Body of pancreas (tissue), 4 donors: ENCODE data around the gene SLC22A3. TPM values are rescaled to one million over a fixed set of nuclear protein-coding genes. Genes with fewer than 3 reads are reported as not detected.
A peak's percentile ranks its signal among the peaks of the same experiment; 100 is the strongest.

Experiments used
- ATAC-seq: fragments of 150-250 bp; one replicate; pipeline ENCODE4 v1.9.1; 2016
- DNase-seq, 4 donors: peaks; one replicate each; pipeline ENCODE4 v3.0.0-alpha.2; 2019
- H3K27ac ChIP-seq, 4 donors: fragments of 200-600 bp; sonication (generic); 1 replicate in 3 of 4; 2 replicates in 1 of 4; pipeline versions ENCODE4 v1.5.1 to v1.6.1; 2016 to 2019; ENCODE audit warnings: mild to moderate bottlenecking in 1 of 4, mixed read lengths in 1 of 4, moderate library complexity in 1 of 4
- H3K27me3 ChIP-seq, 2 donors: fragments of 200-600 bp; sonication (generic); one replicate each; pipeline ENCODE4 v1.6.0; 2016; ENCODE audit warnings: mild to moderate bottlenecking in 1 of 2
- H3K36me3 ChIP-seq, 2 donors: fragments of 200-600 bp; sonication (generic); replicated peaks in 1 of 2; 2 replicates each; pipeline ENCODE4 v1.5.1; 2016; ENCODE audit warnings: low read depth in 2 of 2; ENCODE audit not compliant: insufficient read depth in 1 of 2
- H3K4me1 ChIP-seq: fragments of 200-600 bp; sonication (generic); one replicate; pipeline ENCODE4 v1.6.0; 2016
- H3K4me3 ChIP-seq, 2 donors: fragments of 200-600 bp; sonication (generic); 1 replicate in 1 of 2; 2 replicates in 1 of 2; pipeline ENCODE4 v1.5.1; 2016 to 2019
- H3K9me3 ChIP-seq, 3 donors: fragments of 200-600 bp; sonication (generic); 1 replicate in 2 of 3; 2 replicates in 1 of 3; pipeline ENCODE4 v1.5.1; 2016
- POLR2A ChIP-seq, 3 donors: fragments of 450-650 bp; IDR thresholded peaks; one replicate each; pipeline ENCODE4 v1.6.1; 2016; ENCODE audit warnings: antibody characterized with exemption in 3 of 3, mild to moderate bottlenecking in 2 of 3
- WGBS, 2 donors: methylation state at CpG; one replicate each; pipeline ENCODE4 v1.1.5; 2017; 5-methylcytosine and 5-hydroxymethylcytosine counted together
- intact Hi-C: fragments of 100-400 bp; cut with DNase I; formaldehyde crosslinking; loops from one replicate; pipeline ENCODE4 v1.15.1; 2023
- total RNA-seq, 2 donors: library from RNA; depleted of rRNA; stranded (reverse); fragments of >200 nt; gene quantifications; one replicate each; pipeline ENCODE4 v1.1.0, GENCODE V29; 2016
- TF ChIP-seq, protein P1 (sequence below), 7 experiments: fragments of 450-650 bp in 4 of 7; fragments of 200-600 bp in 3 of 7; sonication (generic) in 3 of 7; IDR thresholded peaks; one replicate each; pipeline ENCODE4 v1.5.1; 2016 to 2019; ENCODE audit warnings: antibody characterized with exemption in 7 of 7

The SLC22A3 gene
- total RNA-seq, 2 donors from 2014 or later: 4.9 TPM; not detected in 1

DNA sequence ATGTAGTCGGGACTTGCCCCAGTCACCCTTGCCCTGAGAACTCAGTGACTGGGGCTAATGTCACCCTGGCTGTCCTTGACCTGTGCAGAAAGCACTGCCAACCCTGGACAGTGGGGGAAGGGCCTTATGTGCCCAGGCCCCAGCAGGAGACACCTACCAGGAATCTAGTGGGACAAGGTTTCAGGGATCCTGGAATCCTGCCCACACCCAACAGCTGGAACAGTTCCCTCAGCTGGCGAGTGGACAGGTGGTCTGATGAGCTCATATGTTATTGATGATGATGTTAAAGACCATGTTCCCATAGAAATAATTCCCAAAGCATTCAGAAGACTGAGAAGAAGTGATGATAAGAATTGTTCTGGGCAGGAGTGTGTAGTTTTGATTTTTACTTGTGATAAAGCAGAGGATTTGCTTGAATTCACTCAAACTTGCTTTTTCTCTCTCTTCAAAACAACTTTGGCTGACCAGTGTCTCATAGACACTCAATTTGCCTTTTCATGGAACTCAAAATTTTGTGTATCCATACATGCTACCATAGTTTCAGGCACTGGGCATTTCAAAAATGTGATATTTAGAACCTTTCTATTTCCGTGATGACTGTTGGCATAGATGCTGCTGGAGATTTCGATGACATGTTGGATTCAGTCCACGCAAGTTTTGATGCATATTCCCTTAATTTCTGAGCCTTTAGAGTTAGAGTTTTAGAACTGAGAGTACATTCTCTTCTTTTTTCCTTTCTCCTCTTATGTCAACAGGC, 79.3 kb downstream of the SLC22A3 start:
- peaks cover 21% of the 10 kb centered on the region for H3K4me1 ChIP-seq
- DNase-seq: peak; percentile 37 to 72 (median 58)
- H3K9me3 ChIP-seq: no peaks in the 10 kb centered on the region
- peak overlapping the region in 2 of 4 donors; percentile 4 to 39 for H3K27ac ChIP-seq
- TF ChIP-seq, protein P1, sequence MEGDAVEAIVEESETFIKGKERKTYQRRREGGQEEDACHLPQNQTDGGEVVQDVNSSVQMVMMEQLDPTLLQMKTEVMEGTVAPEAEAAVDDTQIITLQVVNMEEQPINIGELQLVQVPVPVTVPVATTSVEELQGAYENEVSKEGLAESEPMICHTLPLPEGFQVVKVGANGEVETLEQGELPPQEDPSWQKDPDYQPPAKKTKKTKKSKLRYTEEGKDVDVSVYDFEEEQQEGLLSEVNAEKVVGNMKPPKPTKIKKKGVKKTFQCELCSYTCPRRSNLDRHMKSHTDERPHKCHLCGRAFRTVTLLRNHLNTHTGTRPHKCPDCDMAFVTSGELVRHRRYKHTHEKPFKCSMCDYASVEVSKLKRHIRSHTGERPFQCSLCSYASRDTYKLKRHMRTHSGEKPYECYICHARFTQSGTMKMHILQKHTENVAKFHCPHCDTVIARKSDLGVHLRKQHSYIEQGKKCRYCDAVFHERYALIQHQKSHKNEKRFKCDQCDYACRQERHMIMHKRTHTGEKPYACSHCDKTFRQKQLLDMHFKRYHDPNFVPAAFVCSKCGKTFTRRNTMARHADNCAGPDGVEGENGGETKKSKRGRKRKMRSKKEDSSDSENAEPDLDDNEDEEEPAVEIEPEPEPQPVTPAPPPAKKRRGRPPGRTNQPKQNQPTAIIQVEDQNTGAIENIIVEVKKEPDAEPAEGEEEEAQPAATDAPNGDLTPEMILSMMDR (IDR thresholded peaks at IDR 0.05): no peak
- no peak for TF ChIP-seq POLR2A (IDR thresholded peaks at IDR 0.05)
- H3K36me3 ChIP-seq: no peaks in the 10 kb centered on the region
- WGBS, 2 donors: 31 to 54% methylated on average over 5 of the region's 5 CpGs
- no peak overlapping the region for H3K4me3 ChIP-seq
- H3K27me3 ChIP-seq: no peaks in the 10 kb centered on the region
- intact Hi-C loops: no loop called here
- peak; percentile 30 for ATAC-seq

GRCh38 chr6:160428069-160428430, 79.9 kb downstream of the SLC22A3 start:
- Histone ChIP-seq H3K27me3 (no peaks in the 10 kb centered on the region), H3K9me3 (no peaks in the 10 kb centered on the region), H3K36me3 (no peaks in the 10 kb centered on the region), H3K4me3 (no peak overlapping the region), H3K27ac (peak overlapping the region in 1 of 4 donors; percentile 22), H3K4me1 (peaks cover 21% of the 10 kb centered on the region)
- peak; percentile 71 to 90 (median 88) for DNase-seq
- ATAC-seq: peak; percentile 84
- TF ChIP-seq, protein P1 (IDR thresholded peaks at IDR 0.05): peak in 1 of 7 experiments; percentile 15
- TF ChIP-seq POLR2A (IDR thresholded peaks at IDR 0.05): no peak
- 20 to 22% methylated on average over 4 of the region's 4 CpGs for WGBS, 2 donors
- intact Hi-C loops: no loop called here

DNA sequence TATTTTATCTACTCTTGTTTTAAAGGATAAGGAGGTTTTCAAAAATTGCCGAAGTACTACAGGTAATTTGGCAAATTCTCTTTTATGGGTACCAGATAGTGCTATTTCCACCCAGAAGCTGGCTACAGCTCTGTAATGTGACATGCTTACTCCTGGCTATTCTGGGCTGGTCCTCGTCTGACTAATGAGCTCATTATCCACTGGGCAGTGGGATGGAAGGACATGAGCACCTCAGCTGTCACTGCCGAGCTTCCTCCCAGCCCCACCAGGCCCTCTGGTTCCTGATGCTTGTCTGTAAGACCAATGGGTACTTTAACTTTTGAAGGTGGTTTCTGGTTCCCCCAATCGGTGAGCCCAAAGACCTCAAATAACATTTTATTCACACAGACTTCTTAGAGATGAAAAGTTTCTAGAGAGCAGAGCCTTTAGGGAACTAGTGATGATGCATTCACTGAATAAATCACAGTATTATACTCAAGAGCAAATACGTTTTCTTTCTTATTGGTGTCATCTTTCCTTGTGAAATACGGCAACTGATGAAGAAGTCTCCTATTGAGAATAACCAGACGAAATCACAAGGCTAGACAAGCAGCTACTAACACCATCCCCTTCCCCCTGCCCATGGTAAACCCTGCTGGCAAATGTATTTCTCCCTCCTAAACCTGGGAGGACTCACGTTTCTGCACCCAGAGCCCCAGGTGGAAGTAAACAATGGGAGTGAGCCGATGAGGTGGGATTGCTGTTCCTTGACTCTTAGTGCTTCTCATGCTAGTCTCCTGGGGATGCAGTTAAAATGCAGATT, 80.8 kb downstream of the SLC22A3 start:
- H3K9me3 ChIP-seq: no peaks in the 10 kb centered on the region
- ATAC-seq (no peak), DNase-seq (no peak)
- H3K36me3 ChIP-seq: no peaks in the 10 kb centered on the region
- H3K27me3 ChIP-seq: no peaks in the 10 kb centered on the region
- H3K4me3 ChIP-seq: no peak overlapping the region
- H3K4me1 ChIP-seq: peaks cover 21% of the 10 kb centered on the region
- intact Hi-C loops: no loop called here
- TF ChIP-seq POLR2A (IDR thresholded peaks at IDR 0.05): no peak
- TF ChIP-seq, protein P1 (IDR thresholded peaks at IDR 0.05): no peak
- H3K27ac ChIP-seq: no peak overlapping the region
- 68 to 70% methylated on average over 9 of the region's 9 CpGs for WGBS, 2 donors

- H3K27me3 ChIP-seq: no peaks in the 10 kb centered on the region
- intact Hi-C loops: no loop called here
- DNase-seq: no peak
- ATAC-seq: no peak
- H3K4me1 ChIP-seq: peaks cover 21% of the 10 kb centered on the region
- H3K27ac ChIP-seq: no peak overlapping the region
- WGBS, 2 donors: 68 to 85% methylated on average over 4 of the region's 4 CpGs
- no peaks in the 10 kb centered on the region for H3K36me3 ChIP-seq
- TF ChIP-seq, protein P1 (IDR thresholded peaks at IDR 0.05): no peak
- TF ChIP-seq POLR2A (IDR thresholded peaks at IDR 0.05): no peak
- no peak overlapping the region for H3K4me3 ChIP-seq
- no peaks in the 10 kb centered on the region for H3K9me3 ChIP-seq
Observed at GRCh38 chr6:160429620-160429895, 81.4 kb downstream of the SLC22A3 start.
